ENCODE measurements around the gene L1CAM.

The L1CAM gene

DNA sequence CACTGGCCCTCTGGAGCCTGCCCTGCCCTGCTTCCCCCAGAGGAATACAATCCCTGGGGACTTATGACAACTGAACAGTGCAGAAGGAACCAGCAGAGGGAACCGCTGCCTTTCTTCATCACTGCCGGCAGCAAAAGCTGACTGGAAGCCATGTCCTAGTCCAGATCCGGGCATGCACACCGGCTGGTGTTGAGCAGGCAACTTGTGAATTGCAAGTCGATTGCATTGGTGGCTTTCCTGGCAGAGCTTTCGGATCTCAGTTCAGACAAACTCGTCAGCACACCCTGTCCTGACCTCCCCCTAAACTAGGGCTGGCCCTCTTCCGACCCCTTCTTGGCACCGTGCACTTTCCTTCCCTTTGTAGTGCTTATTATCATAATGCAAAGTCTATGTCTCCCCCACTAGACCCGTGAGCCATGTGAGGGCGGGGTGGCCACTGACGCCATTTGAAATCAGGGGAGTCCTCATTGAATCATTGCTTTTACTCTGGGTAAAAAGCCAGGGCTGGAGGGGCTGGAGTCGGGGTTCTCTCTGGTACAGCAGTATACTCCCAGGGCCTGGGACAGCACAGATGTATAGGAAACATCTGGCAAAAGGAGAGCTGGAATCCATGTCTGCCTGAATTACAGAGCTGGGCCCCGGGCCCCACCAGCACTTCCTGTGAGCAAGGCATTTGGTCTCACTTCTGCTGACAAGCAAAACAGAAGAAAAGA lies 38.3 kb upstream of the L1CAM start:
- peak; percentile 72 for DNase-seq

DNA sequence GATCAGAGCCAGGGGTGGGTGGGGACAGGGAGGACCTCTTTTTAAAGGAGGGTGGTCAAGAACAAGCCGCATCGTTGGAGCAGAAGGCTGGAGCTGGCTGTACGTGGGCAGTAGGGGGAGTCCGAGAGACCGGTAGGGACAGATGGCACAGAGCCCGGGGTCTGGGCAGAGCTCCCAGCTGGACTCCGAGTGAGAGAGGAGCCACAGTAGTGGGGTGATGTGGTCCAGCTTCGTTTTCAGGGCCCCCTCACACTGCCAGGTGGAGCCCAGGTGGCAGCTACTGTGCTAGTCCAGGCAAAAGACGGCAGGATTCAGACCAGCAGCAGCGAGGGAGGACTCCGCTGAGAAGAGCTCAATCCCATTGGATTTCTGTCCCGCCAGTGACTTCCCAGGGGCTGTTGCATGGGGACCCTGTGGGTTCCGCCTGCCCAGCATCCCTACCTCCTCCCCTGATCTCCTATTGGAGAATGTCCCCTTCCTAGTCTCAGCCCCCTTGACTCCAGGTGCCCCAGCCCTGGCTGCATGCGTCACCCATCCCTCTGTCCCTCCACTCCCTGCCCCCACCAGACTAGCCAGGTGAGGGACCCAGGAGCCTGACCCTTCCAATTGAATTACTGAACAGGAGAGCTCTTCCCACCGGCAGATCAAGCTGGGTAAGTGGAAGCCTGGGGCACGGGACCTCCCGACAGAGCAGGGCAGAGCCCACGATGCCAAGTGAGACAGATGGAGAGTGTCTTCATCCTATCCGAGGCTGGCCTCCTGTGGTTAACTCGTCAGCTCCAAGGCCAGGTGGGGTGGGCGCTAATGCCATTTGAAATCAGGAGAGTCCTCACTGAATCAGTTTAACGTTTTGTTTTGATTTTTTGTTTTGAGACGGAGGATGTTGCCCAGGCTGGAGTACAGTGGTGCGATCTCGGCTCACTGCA lies 37.2 kb upstream of the L1CAM start:
- DNase-seq, result no peak

- no peak for DNase-seq
Observed at GRCh38 chrX:153921511-153922446, 35.8 kb upstream of the L1CAM start.

- DNase-seq, result no peak
Observed at GRCh38 chrX:153921070-153921469, 35.1 kb upstream of the L1CAM start.

DNA sequence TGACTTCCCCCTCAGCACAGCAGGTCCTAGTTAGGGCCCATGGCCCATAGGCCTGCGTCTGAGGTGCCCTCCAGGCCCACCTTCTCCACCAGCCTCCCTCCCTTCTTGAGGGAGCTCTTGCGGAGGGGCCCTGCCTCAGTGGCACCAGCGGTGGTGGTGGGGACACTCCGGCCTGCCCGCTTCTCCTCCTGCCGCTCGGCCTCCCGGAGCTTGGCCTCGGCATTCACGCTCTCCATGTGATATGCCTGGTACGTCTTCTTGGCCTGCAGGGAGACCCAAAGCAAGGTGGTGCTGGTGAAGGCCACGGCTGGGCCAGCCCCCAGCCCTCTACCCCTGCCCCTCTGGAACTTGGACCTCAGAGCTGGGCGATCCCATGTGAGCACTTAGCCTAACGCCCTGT lies 34.6 kb upstream of the L1CAM start:
- no peak for DNase-seq

GRCh38 chrX:153919281-153919680 lies 33.3 kb upstream of the L1CAM start:
- no peak for DNase-seq

GRCh38 chrX:153917869-153918268 lies 31.9 kb upstream of the L1CAM start:
- DNase-seq, result no peak

DNA sequence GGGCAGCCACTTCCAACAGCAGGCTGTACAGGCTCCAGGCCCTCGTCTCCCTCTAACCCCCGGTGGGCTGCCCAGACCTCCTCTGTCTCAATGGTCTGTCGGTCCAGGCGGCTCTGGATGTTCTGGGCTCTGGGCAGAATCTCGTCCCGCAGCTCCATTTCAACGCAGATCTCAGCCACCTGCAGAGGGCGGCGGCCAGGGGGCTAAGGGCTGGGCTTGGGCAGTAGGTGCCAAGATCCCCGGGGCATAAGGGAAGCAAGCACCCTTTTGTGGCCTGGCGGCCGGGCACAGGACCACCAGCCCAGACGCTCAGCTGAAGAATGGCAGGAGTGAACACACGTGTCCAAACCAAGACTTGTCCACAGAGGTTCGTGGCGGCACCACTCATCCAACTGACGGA lies 27.7 kb upstream of the L1CAM start:
- DNase-seq, result no peak

GRCh38 chrX:153913211-153913610 lies 27.2 kb upstream of the L1CAM start:
- no peak for DNase-seq

DNA sequence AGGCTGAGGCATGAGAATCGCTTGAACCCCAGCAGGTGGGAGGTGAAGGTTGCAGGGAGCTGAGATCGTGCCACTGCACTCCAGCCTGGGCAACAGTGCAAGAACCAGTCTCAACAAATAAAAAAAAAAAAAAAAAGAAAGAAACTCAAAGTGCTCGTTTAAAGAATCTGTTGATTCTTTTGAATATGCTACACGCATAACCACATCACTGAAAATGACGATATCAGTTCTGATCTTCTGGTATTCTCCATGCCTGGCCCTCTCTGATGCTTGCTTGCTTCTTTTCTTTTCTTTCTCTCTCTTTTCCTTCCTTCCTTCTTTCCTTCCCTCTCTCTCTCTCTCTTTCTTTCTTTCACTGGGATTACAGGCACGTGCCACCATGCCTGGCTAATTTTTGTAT lies 25.8 kb upstream of the L1CAM start:
- no peak for DNase-seq

GRCh38 chrX:153910446-153910845 lies 24.5 kb upstream of the L1CAM start:
- DNase-seq, result no peak

GRCh38 chrX:153909980-153910360 lies 24.0 kb upstream of the L1CAM start:
- no peak for DNase-seq

DNA sequence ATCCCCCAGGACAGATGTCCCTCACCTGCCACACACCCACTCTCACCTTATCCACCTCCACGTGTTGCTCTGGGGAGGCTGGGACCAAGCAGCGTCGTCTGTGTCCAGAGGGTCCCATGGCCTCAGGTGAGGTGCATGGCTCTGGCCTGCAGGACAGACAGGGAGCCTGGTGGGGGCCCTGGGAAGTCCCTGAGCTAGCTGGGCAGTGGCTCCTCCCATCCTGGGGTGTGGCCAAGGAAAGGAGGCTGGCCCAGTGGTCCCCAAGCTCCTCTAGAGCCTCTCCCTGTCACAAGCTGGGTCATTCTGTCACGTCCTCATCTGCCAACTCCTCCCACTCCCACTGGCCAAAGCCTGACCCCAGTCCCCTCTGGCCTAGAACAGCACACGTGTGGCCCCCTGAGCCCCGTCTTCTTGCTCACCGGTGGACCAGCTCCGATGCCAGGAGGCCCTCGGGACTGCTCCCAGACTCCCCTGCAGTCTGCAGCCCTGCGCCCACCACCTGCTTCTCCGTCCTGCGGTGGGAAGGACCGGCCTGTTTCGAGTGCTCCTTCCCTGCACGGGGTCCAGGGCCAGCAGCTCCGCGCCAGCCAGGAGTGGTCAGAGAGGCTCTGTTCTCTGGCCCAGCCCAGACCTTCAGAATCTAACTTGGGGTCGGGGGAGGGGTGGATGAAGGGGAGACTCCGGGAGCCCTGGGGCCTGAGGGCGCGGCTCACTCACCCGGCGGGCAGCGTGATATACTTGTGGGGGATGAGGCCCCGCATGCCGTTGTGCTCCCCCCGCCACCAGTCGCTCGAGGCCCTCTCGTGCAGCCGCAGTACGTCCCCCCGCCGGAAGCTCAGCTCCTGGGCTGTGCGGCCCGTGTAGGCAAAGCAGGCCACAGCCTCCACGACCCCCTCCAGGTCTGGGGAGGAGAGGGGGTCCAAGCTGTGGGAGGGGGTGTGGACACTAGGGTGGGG lies 23.3 kb upstream of the L1CAM start:
- peak; percentile 39 for DNase-seq

DNA sequence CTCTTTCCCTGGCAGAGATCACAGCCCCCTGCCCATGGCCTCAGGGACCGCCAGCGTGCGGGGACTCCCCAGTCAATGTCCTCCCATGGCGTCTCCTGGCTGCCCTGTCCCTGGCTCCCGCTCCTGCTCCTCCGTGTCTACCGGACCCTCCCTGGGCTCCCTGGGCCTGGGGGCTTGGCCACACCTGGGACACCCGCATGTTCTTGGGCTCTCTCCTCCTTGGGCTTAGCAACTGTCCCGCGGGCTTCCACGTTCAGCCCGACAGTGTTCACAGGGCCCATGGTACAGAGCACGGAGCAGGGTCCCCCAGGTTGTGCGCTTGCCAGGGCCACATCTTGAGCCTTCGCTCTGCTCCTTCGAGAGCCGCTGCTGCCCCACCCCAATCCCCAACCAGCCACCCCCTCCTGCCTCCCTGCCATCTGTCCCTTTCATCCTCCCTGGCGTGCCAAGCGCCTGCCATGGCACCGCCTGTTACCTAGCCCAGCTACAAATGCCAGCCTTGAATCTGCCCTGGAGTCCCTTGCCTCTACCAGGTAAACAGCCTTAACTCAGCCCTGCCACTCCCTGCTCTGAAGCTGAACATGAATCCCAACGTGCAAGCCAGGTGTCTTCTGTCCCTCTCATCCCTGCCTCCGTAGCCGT lies 22.4 kb upstream of the L1CAM start:
- DNase-seq, result no peak

DNA sequence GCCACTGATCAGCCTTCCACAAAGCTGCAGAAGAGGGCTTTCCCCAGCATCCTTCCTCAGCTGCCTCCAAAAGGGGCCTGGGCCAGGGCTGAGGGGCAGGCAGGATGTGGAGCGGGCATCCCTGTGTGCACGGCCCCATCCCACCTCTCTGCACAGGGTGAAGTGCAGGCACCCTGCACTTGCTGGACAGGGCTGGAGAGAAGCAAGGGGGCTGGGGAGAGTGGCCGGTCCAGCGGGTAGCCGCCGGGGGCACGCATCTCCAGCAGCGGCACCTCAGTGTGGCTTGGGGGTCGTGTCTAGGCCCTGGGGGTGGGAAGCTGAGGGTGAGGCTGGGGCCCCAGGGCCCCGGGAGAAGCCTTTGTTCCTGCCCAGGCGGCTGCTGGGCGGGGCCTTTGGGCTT lies 21.5 kb upstream of the L1CAM start:
- DNase-seq, result no peak

- no peak for DNase-seq
Observed at GRCh38 chrX:153906126-153906917, 20.3 kb upstream of the L1CAM start.

DNA sequence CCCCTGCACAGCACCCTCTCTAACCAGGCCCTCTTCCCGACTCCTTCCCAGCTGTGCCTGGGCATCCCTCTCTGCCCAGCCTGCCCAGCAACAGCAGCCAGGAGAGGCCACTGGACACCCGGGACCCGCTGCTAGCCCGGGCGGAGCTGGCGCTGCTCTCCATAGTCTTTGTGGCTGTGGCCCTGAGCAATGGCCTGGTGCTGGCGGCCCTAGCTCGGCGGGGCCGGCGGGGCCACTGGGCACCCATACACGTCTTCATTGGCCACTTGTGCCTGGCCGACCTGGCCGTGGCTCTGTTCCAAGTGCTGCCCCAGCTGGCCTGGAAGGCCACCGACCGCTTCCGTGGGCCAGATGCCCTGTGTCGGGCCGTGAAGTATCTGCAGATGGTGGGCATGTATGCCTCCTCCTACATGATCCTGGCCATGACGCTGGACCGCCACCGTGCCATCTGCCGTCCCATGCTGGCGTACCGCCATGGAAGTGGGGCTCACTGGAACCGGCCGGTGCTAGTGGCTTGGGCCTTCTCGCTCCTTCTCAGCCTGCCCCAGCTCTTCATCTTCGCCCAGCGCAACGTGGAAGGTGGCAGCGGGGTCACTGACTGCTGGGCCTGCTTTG lies 19.6 kb upstream of the L1CAM start:
- no peak for DNase-seq

GRCh38 chrX:153903991-153904957 lies 18.3 kb upstream of the L1CAM start, which contains the start of gene AVPR2:
TSS of gene AVPR2 (plus strand) at chrX:153904673. CDS start at chrX:153905146, 473 bp downstream.
- peak; percentile 35 for DNase-seq

Data from OCI-M1 (cell line).